HAP-1 (cell line): Measurements from ENCODE around the gene ERN1.
A peak's percentile ranks its signal among the peaks of the same experiment; 100 is the strongest.
"Not testable (repeated sequence)": the region's sequence is repeated elsewhere in the genome, so short reads cannot be mapped to it uniquely, and the experiment has no call there.

Experiments used
- DNase-seq, 2 experiments: peaks; one replicate each; pipeline ENCODE4 v3.0.0-alpha.2; 2016 to 2020; ENCODE audit warnings: low spot score in 2 of 2
- H3K27me3 ChIP-seq: fragments of 250-450 bp; sonication (Bioruptor Pico); 2 replicates; pipeline ENCODE4 v1.5.1; 2020; ENCODE audit warnings: low read depth, mild to moderate bottlenecking, moderate library complexity
- H3K36me3 ChIP-seq: fragments of 250-450 bp; sonication (Bioruptor Pico); replicated peaks from 2 replicates; pipeline ENCODE4 v1.5.1; 2020; ENCODE audit warnings: mild to moderate bottlenecking
- H3K4me1 ChIP-seq: fragments of 250-450 bp; sonication (Bioruptor Pico); 2 replicates; pipeline ENCODE4 v1.5.1; 2020; ENCODE audit warnings: mild to moderate bottlenecking
- H3K4me3 ChIP-seq: fragments of 250-450 bp; sonication (Bioruptor Pico); 2 replicates; pipeline ENCODE4 v1.5.1; 2020; ENCODE audit warnings: mild to moderate bottlenecking, moderate library complexity
- H3K9me3 ChIP-seq: fragments of 250-450 bp; sonication (Bioruptor Pico); 2 replicates; pipeline ENCODE4 v1.5.1; 2020; ENCODE audit warnings: mild to moderate bottlenecking, moderate library complexity
- in situ Hi-C: fragments of 300-500 bp; cut with MboI; formaldehyde crosslinking; loops from 3 replicates; pipeline ENCODE4 v1.14.3; 2020; ENCODE audit warnings: low sequenced_read_pairs, inconsistent platforms, mixed read lengths

ERN1 gene

GRCh38 chr17:64038331-64039105 lies 91.4 kb downstream of the ERN1 start:
- no peak overlapping the region for H3K4me3 ChIP-seq
- no peak for DNase-seq
- no peaks in the 10 kb centered on the region for H3K27me3 ChIP-seq
- in situ Hi-C loops = no loop called here
- H3K36me3 ChIP-seq = no peaks in the 10 kb centered on the region
- H3K4me1 ChIP-seq = no peaks in the 10 kb centered on the region
- H3K9me3 ChIP-seq = no peaks in the 10 kb centered on the region

- Histone ChIP-seq H3K4me1 (no peaks in the 10 kb centered on the region), H3K36me3 (no peaks in the 10 kb centered on the region), H3K4me3 (no peak overlapping the region), H3K27me3 (no peaks in the 10 kb centered on the region), H3K9me3 (no peaks in the 10 kb centered on the region)
- no peak for DNase-seq
- in situ Hi-C loops = no loop called here
Measured at GRCh38 chr17:64037802-64038201, 92.1 kb downstream of the ERN1 start.

- no peak overlapping the region for H3K4me3 ChIP-seq
- DNase-seq = no peak
- no peaks in the 10 kb centered on the region for H3K9me3 ChIP-seq
- no peaks in the 10 kb centered on the region for H3K27me3 ChIP-seq
- H3K36me3 ChIP-seq = no peaks in the 10 kb centered on the region
- H3K4me1 ChIP-seq = no peaks in the 10 kb centered on the region
- in situ Hi-C loops = no loop called here
Measured at GRCh38 chr17:64037180-64037579, 92.8 kb downstream of the ERN1 start.

- DNase-seq = no peak
- no peak overlapping the region for H3K4me3 ChIP-seq
- no peaks in the 10 kb centered on the region for H3K27me3 ChIP-seq
- no peaks in the 10 kb centered on the region for H3K9me3 ChIP-seq
- H3K4me1 ChIP-seq = no peaks in the 10 kb centered on the region
- H3K36me3 ChIP-seq = no peaks in the 10 kb centered on the region
- in situ Hi-C loops = no loop called here
Measured at GRCh38 chr17:64036198-64036922, 93.6 kb downstream of the ERN1 start.

GRCh38 chr17:64032081-64032480 lies 97.9 kb downstream of the ERN1 start:
- DNase-seq = no peak
- in situ Hi-C loops = no loop called here

GRCh38 chr17:64028874-64029464 lies 101.0 kb downstream of the ERN1 start:
- Histone ChIP-seq H3K36me3 (no peaks in the 10 kb centered on the region), H3K9me3 (no peaks in the 10 kb centered on the region), H3K27me3 (no peaks in the 10 kb centered on the region), H3K4me1 (0 out of 2 replicates have a peak, but pooled peaks cover 3% of the 10 kb centered on the region), H3K4me3 (no peak overlapping the region)
- in situ Hi-C loops = loop anchor here (10.0 kb wide), 1 partner anchor 106 kb away; the partner anchor contains the start of gene ERN1
- DNase-seq = peak; percentile 34 to 78

More at GRCh38 chr17:64032081-64032480, 97.9 kb downstream of the ERN1 start:
- no peaks in the 10 kb centered on the region for H3K9me3 ChIP-seq
- H3K27me3 ChIP-seq = no peaks in the 10 kb centered on the region
- H3K36me3 ChIP-seq = no peaks in the 10 kb centered on the region
- H3K4me1 ChIP-seq = no peaks in the 10 kb centered on the region
- H3K4me3 ChIP-seq = no peak overlapping the region

- 0 out of 2 replicates have a peak, but pooled peaks cover 3% of the 10 kb centered on the region for H3K4me1 ChIP-seq
- in situ Hi-C loops = loop anchor here (10.0 kb wide), 1 partner anchor 109 kb away; the partner anchor contains the start of gene ERN1
- no peaks in the 10 kb centered on the region for H3K36me3 ChIP-seq
- H3K27me3 ChIP-seq = no peaks in the 10 kb centered on the region
- no peaks in the 10 kb centered on the region for H3K9me3 ChIP-seq
- H3K4me3 ChIP-seq = peak overlapping the region; percentile 5
- DNase-seq = peak; percentile 58 to 90
Measured at GRCh38 chr17:64025732-64026294, 104.1 kb downstream of the ERN1 start.

GRCh38 chr17:64024781-64025731 lies 104.9 kb downstream of the ERN1 start:
- in situ Hi-C loops = loop anchor here (5.0 to 10.0 kb wide), 2 partner anchors 110 to 262 kb away; partner anchors contain the start of gene ERN1

GRCh38 chr17:64024215-64024654 lies 105.7 kb downstream of the ERN1 start:
- 0 out of 2 replicates have a peak, but pooled peaks cover 3% of the 10 kb centered on the region for H3K4me1 ChIP-seq
- H3K9me3 ChIP-seq = no peaks in the 10 kb centered on the region
- no peaks in the 10 kb centered on the region for H3K27me3 ChIP-seq
- H3K4me3 ChIP-seq = no peak overlapping the region
- no peak for DNase-seq
- no peaks in the 10 kb centered on the region for H3K36me3 ChIP-seq
- in situ Hi-C loops = loop anchor here (5.0 to 10.0 kb wide), 2 partner anchors 111 to 263 kb away; partner anchors contain the start of gene ERN1

More at GRCh38 chr17:64024781-64025731, 104.9 kb downstream of the ERN1 start:
- Histone ChIP-seq H3K4me1 (0 out of 2 replicates have a peak, but pooled peaks cover 3% of the 10 kb centered on the region), H3K4me3 (no peak overlapping the region), H3K27me3 (no peaks in the 10 kb centered on the region), H3K36me3 (no peaks in the 10 kb centered on the region), H3K9me3 (no peaks in the 10 kb centered on the region)
- DNase-seq = no peak

GRCh38 chr17:64022611-64023063 lies 107.3 kb downstream of the ERN1 start:
- in situ Hi-C loops = loop anchor here (5.0 to 10.0 kb wide), 2 partner anchors 112 to 265 kb away; partner anchors contain the start of gene ERN1
- 0 out of 2 replicates have a peak, but pooled peaks cover 3% of the 10 kb centered on the region for H3K4me1 ChIP-seq
- DNase-seq = no peak

GRCh38 chr17:64020056-64020766 lies 109.7 kb downstream of the ERN1 start, which contains the start of gene ICAM2:
Gene ICAM2 (minus strand): TSS chr17:64020633. CDS start chr17:64006691, 13,942 bp downstream.
- H3K36me3 ChIP-seq = no peaks in the 10 kb centered on the region
- DNase-seq = no peak
- H3K9me3 ChIP-seq = no peaks in the 10 kb centered on the region
- no peaks in the 10 kb centered on the region; the same call in 1 of the 2 replicates for H3K27me3 ChIP-seq
- in situ Hi-C loops = loop anchor here (5.0 to 10.0 kb wide), 2 partner anchors 115 to 267 kb away; partner anchors contain the start of gene ERN1
- no peaks in the 10 kb centered on the region for H3K4me1 ChIP-seq
- H3K4me3 ChIP-seq = no peak within 1 kb of the TSS

More at GRCh38 chr17:64022611-64023063, 107.3 kb downstream of the ERN1 start:
- Histone ChIP-seq H3K4me3 (no peak overlapping the region), H3K27me3 (no peaks in the 10 kb centered on the region), H3K36me3 (no peaks in the 10 kb centered on the region), H3K9me3 (no peaks in the 10 kb centered on the region)

- H3K4me3 ChIP-seq, H3K9me3 ChIP-seq, H3K4me1 ChIP-seq, H3K36me3 ChIP-seq, H3K27me3 ChIP-seq, DNase-seq, in situ Hi-C loops: not testable (repeated sequence)
Measured at GRCh38 chr17:64019551-64019961, 110.4 kb downstream of the ERN1 start.
